OCI-LY3 (cell line): Measurements from ENCODE around the gene FOXC1.
A peak's percentile ranks its signal among the peaks of the same experiment; 100 is the strongest.

Experiments used
- CTCF ChIP-seq: fragments of 200-600, 300-600 bp; sonication (generic); IDR thresholded peaks from 2 replicates; pipeline ENCODE4 v1.5.1; 2014; ENCODE audit warnings: antibody characterized with exemption, low read length, low read depth
- EZH2phosphoT487 ChIP-seq: fragments of 200-600 bp; shearing (Covaris generic); IDR thresholded peaks from 2 replicates; pipeline ENCODE4 v1.6.1; 2018; ENCODE audit warnings: antibody characterized with exemption, mixed run types, low read depth

GRCh38 chr6:1604158-1605003, 5.3 kb upstream of the FOXC1 start:
- TF ChIP-seq CTCF = peak; percentile 62
- TF ChIP-seq EZH2phosphoT487 = no peak
